Tongue (tissue), 2 donors: ENCODE data around the gene FAM89A. TPM values are rescaled to one million over a fixed set of nuclear protein-coding genes. Genes with fewer than 3 reads are reported as not detected.
"Not testable (repeated sequence)": the region's sequence is repeated elsewhere in the genome, so short reads cannot be mapped to it uniquely, and the experiment has no call there.

Experiments used
- DNase-seq: peaks from one replicate; pipeline ENCODE4 v3.0.0-alpha.2; 2015
- total RNA-seq: library from RNA; depleted of rRNA; stranded (reverse); fragments of >200 nt; gene quantifications from one replicate; pipeline ENCODE4 v1.2.3, GENCODE V29; 2014

Gene FAM89A
- total RNA-seq, 1 donor from 2014 or later, result 2.1 TPM

GRCh38 chr1:230987448-230987847, 52.6 kb downstream of the FAM89A start:
- no peak for DNase-seq

- DNase-seq, result no peak
Measured at GRCh38 chr1:230986976-230987375, 53.1 kb downstream of the FAM89A start.

GRCh38 chr1:230985711-230986110, 54.3 kb downstream of the FAM89A start:
- no peak for DNase-seq

GRCh38 chr1:230984622-230985515, 55.2 kb downstream of the FAM89A start:
- DNase-seq, result not testable (repeated sequence)

GRCh38 chr1:230983811-230984210, 56.2 kb downstream of the FAM89A start:
- DNase-seq, result no peak

- no peak for DNase-seq
Measured at GRCh38 chr1:230982696-230983095, 57.4 kb downstream of the FAM89A start.

GRCh38 chr1:230979952-230980351, 60.1 kb downstream of the FAM89A start:
- DNase-seq, result no peak

- no peak for DNase-seq
Measured at GRCh38 chr1:230979389-230979716, 60.7 kb downstream of the FAM89A start.

- DNase-seq, result peak; percentile 99
Measured at GRCh38 chr1:230978491-230979388, 61.3 kb downstream of the FAM89A start, which contains the start of the genes ARV1 and TTC13. ARV1 (plus strand) TSS chr1:230979094; CDS start chr1:230979106, 12 bp downstream. TTC13 (minus strand) TSS chr1:230978861; CDS start chr1:230978830, 31 bp downstream.

GRCh38 chr1:230977761-230978490, 62.1 kb downstream of the FAM89A start:
- DNase-seq, result peak; percentile 63

- no peak for DNase-seq
Measured at GRCh38 chr1:230976825-230977747, 63.0 kb downstream of the FAM89A start.

GRCh38 chr1:230976360-230976759, 63.7 kb downstream of the FAM89A start:
- DNase-seq, result peak; percentile 65

- DNase-seq, result peak; percentile 37
Measured at GRCh38 chr1:230975636-230976035, 64.4 kb downstream of the FAM89A start.

- DNase-seq, result no peak
Measured at GRCh38 chr1:230972855-230973271, 67.2 kb downstream of the FAM89A start.

- peak; percentile 32 for DNase-seq
Measured at GRCh38 chr1:230971771-230972170, 68.3 kb downstream of the FAM89A start.

- DNase-seq, result no peak
Measured at GRCh38 chr1:230970432-230970831, 69.6 kb downstream of the FAM89A start.

Other genes starting within 250 kb of the FAM89A start
- gene C1orf198, start 171.7 kb downstream of the FAM89A start, total RNA-seq, result 68.4 TPM
- gene TTC13, start 61.4 kb downstream of the FAM89A start, total RNA-seq, result 34.7 TPM
- 9.1 TPM for gene ARV1, start 61.2 kb downstream of the FAM89A start, total RNA-seq
- gene TRIM67, start 121.8 kb upstream of the FAM89A start, total RNA-seq, result 0.10 TPM
- gene GNPAT, start 201.0 kb upstream of the FAM89A start, total RNA-seq, result 75.3 TPM